Measurements from ENCODE around the gene TBC1D22A. TPM values are rescaled to one million over a fixed set of nuclear protein-coding genes. Genes with fewer than 3 reads are reported as not detected.

Gene TBC1D22A
- total RNA-seq, 4 donors from 2014 or later, result 31.2 to 111 (median 41.8) TPM

GRCh38 chr22:46871826-46872225, 109.4 kb downstream of the TBC1D22A start:
- no peaks in the 10 kb centered on the region for H3K36me3 ChIP-seq
- intact Hi-C loops (cut with DNase I; ENCODE audit: low total_unique reads) (no loop called here), in situ Hi-C loops (cut with MboI; ENCODE audit: low pct_ligation_motif_present in 1 of 4, low pct_unique_long_range_greater_than_20kb in 1 of 4, low sequenced_read_pairs in 3 of 4) (no loop called here)
- H3K4me1 ChIP-seq, result no peaks in the 10 kb centered on the region
- H3K27ac ChIP-seq, result no peak overlapping the region
- peaks cover 5 to 11% of the 10 kb centered on the region in 2 donors for H3K9me3 ChIP-seq
- DNase-seq, result no peak
- TF ChIP-seq CTCF (IDR thresholded peaks at IDR 0.05) (no peak), POLR2AphosphoS5 (IDR thresholded peaks at IDR 0.05) (no peak), EP300 (IDR thresholded peaks at IDR 0.05; ENCODE audit: low read depth) (no peak), POLR2A (IDR thresholded peaks at IDR 0.05) (no peak)
- WGBS, 2 donors (ENCODE audit: low coverage in 1 of 2), result 96 to 100% methylated on average over 2 of the region's 2 CpGs
- H3K27me3 ChIP-seq, result no peaks in the 10 kb centered on the region
- H3K4me3 ChIP-seq, result no peak overlapping the region

- Histone ChIP-seq H3K4me1 (no peaks in the 10 kb centered on the region), H3K36me3 (no peaks in the 10 kb centered on the region), H3K9me3 (peaks cover 5 to 11% of the 10 kb centered on the region in 2 donors), H3K27ac (no peak overlapping the region), H3K4me3 (no peak overlapping the region), H3K27me3 (no peaks in the 10 kb centered on the region)
- TF ChIP-seq POLR2A (IDR thresholded peaks at IDR 0.05), result no peak
- TF ChIP-seq POLR2AphosphoS5 (IDR thresholded peaks at IDR 0.05), result peak in 1 of 3 donors; percentile 26
- in situ Hi-C loops (cut with MboI; ENCODE audit: low pct_ligation_motif_present in 1 of 4, low pct_unique_long_range_greater_than_20kb in 1 of 4, low sequenced_read_pairs in 3 of 4), result no loop called here
- DNase-seq, result no peak
- 77 to 86% methylated on average over 3 to 4 of the region's 4 CpGs for WGBS, 2 donors (ENCODE audit: low coverage in 1 of 2)
- intact Hi-C loops (cut with DNase I; ENCODE audit: low total_unique reads), result no loop called here
These were observed 112.6 kb downstream of the TBC1D22A start for GRCh38 chr22:46875089-46875488.

GRCh38 chr22:46876357-46876934, 114.0 kb downstream of the TBC1D22A start:
- H3K9me3 ChIP-seq, result peaks cover 5 to 7% of the 10 kb centered on the region in 2 donors
- 91 to 96% methylated on average over 4 to 7 of the region's 7 CpGs for WGBS, 2 donors (ENCODE audit: low coverage in 1 of 2)
- no peaks in the 10 kb centered on the region for H3K27me3 ChIP-seq
- no peak for DNase-seq
- H3K36me3 ChIP-seq, result no peaks in the 10 kb centered on the region
- no peak overlapping the region for H3K4me3 ChIP-seq
- no peak for TF ChIP-seq CTCF (IDR thresholded peaks at IDR 0.05)
- intact Hi-C loops (cut with DNase I; ENCODE audit: low total_unique reads), result no loop called here
- H3K27ac ChIP-seq, result no peak overlapping the region
- no peaks in the 10 kb centered on the region for H3K4me1 ChIP-seq
- in situ Hi-C loops (cut with MboI; ENCODE audit: low pct_ligation_motif_present in 1 of 4, low pct_unique_long_range_greater_than_20kb in 1 of 4, low sequenced_read_pairs in 3 of 4), result no loop called here

- in situ Hi-C loops (cut with MboI; ENCODE audit: low pct_ligation_motif_present in 1 of 4, low pct_unique_long_range_greater_than_20kb in 1 of 4, low sequenced_read_pairs in 3 of 4) (no loop called here), intact Hi-C loops (cut with DNase I; ENCODE audit: low total_unique reads) (no loop called here)
- 81 to 88% methylated on average over 10 to 11 of the region's 11 CpGs for WGBS, 2 donors (ENCODE audit: low coverage in 1 of 2)
- Histone ChIP-seq H3K4me1 (no peaks in the 10 kb centered on the region), H3K27ac (no peak overlapping the region), H3K27me3 (no peaks in the 10 kb centered on the region), H3K9me3 (no peaks in the 10 kb centered on the region), H3K36me3 (no peaks in the 10 kb centered on the region), H3K4me3 (no peak overlapping the region)
- TF ChIP-seq EP300 (IDR thresholded peaks at IDR 0.05; ENCODE audit: low read depth), result no peak
- TF ChIP-seq POLR2A (IDR thresholded peaks at IDR 0.05), result no peak
- TF ChIP-seq CTCF (IDR thresholded peaks at IDR 0.05), result no peak
- TF ChIP-seq POLR2AphosphoS5 (IDR thresholded peaks at IDR 0.05), result no peak
- DNase-seq, result no peak
These were observed 115.9 kb downstream of the TBC1D22A start for GRCh38 chr22:46878191-46878948.

All from transverse colon (tissue), 4 donors.